Dedifferentiated amniotic fluid mesenchymal stem cell (primary cell): Measurements from ENCODE around the gene OR6Y1.

Experiments
- DNase-seq: peaks from one replicate; pipeline ENCODE4 v3.0.0-alpha.2; 2016; ENCODE audit errors: extremely low spot score

OR6Y1 gene, protein sequence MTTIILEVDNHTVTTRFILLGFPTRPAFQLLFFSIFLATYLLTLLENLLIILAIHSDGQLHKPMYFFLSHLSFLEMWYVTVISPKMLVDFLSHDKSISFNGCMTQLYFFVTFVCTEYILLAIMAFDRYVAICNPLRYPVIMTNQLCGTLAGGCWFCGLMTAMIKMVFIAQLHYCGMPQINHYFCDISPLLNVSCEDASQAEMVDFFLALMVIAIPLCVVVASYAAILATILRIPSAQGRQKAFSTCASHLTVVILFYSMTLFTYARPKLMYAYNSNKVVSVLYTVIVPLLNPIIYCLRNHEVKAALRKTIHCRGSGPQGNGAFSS

DNA sequence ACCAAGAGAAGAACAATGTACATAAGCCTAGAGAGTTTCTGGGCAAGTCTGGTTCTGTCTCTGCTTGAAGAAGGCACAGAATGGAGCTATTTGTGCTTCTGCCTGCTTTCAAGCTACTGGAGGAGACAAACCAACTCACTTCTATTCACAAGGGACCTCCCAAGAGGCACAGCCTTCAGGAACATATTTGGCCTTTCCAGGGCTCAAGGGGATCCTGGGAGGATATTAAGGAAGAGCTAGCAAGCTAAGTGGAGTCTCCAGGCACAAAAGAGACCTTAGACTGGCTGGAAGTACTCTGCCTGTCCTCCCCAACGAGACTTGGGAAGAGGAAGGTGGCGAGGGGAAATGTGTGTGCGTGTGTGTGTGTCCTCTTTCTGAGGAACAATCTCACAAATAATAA, at the start of gene OR6Y1:
OR6Y1 (minus strand) TSS at position 54 of the 400 bp plus-strand sequence. CDS start 6,300 bp downstream, outside the sequence.
- DNase-seq, result no peak

DNA sequence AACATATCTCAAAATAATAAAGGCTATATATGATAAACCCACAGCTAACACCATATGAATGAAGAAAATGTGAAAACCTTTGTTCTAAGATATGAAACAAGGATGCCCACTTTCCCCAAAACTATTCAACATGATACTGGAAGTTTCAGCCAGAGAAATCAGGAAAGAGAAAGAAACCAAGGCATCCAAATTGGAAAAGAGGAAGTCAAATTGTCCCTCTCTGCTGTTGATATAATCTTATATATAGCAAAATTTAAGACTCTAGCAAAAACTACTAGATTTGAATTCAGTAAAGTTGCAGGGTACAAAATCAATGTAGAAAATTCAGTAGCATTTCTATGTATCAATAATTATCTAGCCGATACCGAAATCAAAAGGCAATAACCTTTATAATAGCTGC, 46.5 kb upstream of the OR6Y1 start:
- DNase-seq, result no peak

DNA sequence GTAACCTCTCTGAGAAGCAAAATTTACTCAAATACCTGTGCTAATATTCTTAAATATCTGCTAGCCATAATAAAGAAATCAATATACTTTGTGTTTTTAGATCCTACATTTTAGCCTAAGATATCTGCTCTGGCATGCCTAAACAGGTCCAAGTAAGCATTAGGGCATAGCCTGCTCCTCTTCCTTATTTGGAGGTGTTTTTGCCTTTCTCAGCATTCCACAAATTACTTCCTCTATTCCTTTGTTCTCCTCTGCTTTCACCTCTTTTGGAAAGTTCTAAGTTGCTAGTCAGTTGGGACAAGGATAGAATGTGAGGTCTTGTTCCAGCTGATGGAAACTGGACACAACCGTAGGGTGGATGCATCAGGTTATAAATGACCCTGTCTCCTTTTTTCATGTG, 32.7 kb upstream of the OR6Y1 start:
- no peak for DNase-seq

DNA sequence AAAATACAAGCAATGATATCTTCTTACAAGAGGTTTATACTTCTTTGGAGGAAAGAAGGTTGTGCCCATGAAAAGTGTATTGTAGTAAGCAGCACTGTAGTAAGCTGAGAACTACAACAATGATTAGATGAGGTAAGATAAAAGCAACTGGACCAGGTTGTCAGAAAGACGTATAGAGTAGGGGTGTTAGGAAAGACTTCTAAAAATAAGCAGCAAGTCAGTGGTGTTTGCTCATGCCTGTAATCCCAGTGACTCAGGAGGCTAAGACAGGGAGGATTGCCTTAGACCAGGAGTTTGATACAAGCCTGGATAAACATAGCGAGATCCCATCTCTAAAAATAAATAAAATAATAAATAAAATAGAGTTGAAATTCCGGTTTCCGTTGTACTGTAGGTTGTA, 29.8 kb upstream of the OR6Y1 start:
- no peak for DNase-seq

DNA sequence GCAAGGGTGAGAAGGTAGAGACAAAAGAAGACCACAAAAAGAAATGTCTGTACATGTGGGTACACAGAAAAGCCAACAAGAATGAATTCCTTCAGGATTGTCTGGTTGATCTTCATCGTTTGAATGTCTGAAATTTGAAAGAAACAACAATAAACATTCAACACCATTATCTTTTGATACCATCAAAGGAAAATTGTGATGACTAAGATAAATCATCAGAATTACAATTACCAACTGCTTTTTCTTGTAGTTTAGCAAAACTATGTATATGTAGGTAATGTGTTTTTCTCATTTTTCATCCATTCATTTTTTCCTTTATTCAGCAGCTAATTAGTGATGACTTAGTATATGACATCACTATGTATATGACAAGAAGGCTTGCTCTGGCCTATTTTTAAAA, 25.5 kb upstream of the OR6Y1 start, which contains the start of gene OR10X1:
OR10X1 (minus strand) TSS at position 167 of the 400 bp plus-strand sequence; CDS start at position 167, 0 bp downstream.
- no peak for DNase-seq

DNA sequence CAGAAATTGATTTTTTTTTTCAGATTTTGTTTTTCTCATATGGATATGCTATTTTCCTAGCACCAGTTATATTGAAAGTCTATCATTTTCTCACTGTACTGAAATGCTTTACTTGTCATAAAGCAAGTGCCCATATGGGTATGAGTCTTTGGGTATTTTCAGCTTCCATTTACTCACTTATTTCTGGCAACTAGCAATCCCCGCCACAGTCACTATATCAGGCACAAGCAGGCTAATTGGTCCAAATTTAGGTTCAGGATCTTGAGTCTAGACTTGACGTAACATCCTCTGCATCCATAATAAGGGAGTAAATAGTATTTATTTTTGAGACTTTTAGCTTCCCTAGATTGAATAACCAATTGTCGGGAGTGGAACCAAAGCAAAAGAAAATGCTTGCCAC, 23.4 kb upstream of the OR6Y1 start:
- DNase-seq, result no peak

DNA sequence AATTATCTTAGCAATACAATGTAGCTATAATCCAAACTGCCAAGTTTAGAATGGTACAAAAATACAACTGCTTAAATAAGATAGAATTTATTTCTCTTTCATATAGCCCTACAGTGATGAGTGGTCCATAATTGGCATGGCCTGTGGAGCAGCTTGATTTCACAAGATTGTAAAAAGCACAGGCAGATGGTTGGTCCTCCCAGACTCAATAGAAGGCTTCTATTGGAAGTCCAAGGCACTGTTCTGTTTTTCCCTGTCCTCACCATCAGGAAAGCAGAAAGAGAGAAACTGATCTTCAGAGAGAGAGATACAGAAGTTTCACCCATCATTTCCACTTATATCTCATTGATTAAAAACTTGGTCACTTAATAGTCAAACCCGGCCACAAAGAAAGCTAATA, 18.0 kb upstream of the OR6Y1 start:
- no peak for DNase-seq

DNA sequence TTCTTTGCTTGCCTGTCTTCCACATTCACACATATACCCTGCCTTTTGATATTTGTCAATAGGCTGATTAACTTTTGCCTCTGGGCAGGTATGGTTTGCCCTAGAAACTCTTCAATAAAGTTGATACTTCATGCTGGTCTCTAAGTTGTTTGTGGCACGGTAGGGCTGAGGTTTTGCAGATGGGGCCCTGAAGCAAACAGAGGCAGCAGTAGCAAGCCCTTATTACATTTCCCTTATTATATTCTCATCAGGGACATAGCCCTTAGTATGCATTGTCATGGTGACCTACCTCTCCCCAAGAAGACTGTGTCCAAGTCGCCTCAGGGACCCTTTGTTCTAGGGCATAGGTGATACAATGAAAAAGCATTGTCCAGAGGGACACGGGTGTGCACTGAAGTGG, 16.3 kb upstream of the OR6Y1 start, which contains the start of gene OR6P1:
OR6P1 (minus strand) TSS at position 101 of the 400 bp plus-strand sequence. CDS start 6,976 bp downstream, outside the sequence.
- DNase-seq, result no peak

DNA sequence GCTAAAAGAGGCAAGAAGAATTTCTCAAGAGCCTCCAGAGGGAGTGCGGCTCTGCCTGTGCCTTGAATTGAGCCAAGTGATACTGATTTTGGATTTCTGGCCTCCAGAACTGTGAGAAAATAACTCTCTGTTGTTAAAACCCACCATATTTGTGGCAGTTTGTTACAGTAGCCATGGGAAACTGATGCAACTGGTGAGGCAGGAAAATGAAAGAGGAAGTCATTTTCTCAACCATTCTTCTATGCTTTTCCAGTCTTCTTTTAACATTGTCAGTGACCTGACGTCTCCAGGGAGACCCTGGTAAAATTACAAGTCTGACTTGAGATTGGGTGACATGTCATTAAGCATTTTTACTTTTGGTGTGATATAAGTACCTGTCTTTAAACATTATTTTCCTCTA, 10.4 kb upstream of the OR6Y1 start:
- no peak for DNase-seq

DNA sequence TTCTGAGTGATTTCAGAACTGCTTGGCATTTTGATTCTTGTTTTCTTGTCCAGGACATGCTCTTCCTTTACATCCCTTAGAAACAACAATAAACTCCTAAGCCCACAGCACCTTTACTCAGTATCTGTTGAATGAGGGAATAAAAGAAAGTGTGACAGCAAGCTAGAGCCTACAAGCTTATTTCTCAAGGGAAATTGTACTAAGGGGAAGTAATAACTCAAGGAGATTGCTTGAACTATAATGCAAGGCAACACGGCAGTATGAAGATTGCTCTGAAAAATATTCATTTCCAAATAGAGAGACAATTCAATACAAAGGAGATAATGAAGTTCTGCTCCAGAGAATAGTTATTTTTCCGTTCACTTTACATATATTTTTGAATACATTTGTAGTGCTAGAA, 9.6 kb upstream of the OR6Y1 start:
- DNase-seq, result no peak

DNA sequence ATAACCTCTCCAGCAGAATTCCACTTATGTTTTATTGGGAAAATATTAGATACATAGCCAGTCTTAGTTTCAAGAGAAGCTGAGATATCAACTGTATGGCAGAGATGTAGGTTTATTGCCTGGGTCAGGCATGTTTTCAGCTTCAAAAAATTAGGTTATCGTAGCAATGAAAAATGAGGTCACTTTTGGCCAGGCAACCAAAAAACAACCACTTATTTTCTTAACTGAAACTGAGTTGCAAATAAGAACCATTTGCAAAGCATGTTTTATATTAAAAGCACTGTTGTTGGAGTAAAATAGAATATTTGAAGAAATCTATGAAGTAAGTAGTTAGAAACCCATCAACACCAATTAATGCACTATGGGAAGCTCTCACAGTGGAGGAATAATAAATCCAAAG, 5.5 kb upstream of the OR6Y1 start:
- DNase-seq, result no peak

DNA sequence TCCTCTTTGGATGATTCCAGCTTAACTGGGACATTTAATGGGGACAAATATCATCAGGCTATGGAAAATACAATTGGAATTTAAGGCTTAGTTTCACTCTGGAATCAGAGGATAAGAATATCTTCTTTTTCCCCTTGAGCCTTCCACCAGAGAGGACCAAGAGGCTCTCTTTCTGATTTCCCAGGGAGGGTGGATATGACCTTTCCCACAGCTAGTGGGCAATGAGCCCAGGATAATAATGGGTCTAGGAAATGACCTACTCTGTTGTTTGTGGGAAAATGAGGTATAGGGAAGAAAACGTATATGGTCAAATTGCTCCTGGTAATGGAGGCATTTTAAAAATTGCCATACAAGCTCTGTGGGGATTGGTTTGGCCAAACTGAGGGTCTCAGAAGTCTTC, 1.9 kb downstream of the OR6Y1 start:
- no peak for DNase-seq

DNA sequence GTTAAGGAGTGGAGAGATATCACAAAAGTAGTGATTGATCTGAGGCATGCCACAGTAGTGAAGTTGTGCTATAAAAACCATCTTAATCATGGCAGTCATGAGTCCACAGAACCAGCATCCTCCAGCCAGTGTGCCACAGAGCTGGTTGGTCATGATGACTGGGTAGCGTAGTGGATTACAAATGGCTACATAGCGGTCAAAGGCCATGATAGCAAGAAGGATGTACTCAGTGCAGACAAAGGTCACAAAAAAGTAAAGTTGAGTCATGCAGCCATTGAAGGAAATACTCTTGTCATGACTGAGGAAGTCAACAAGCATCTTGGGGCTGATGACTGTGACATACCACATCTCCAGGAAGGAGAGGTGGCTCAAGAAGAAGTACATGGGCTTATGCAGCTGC, 6.7 kb downstream of the OR6Y1 start:
- DNase-seq, result no peak

DNA sequence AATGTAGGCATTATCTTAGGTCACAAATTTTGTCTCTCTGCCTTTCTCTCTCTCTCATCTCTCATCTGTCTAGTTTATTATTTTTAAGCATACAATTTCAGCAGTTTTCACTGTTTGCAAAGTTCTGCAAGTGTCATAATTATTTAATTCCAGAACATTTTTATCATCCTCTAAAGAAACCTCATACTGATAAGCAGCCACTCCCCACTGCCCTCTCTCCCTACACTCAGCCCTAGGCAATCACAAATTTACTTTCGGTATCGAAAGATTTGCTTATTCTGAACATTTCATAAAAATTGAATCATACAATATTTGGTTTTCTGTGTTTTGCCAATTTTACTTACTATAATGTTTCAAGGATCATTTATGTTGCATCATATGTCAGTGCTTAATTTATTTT, 16.6 kb downstream of the OR6Y1 start:
- no peak for DNase-seq

DNA sequence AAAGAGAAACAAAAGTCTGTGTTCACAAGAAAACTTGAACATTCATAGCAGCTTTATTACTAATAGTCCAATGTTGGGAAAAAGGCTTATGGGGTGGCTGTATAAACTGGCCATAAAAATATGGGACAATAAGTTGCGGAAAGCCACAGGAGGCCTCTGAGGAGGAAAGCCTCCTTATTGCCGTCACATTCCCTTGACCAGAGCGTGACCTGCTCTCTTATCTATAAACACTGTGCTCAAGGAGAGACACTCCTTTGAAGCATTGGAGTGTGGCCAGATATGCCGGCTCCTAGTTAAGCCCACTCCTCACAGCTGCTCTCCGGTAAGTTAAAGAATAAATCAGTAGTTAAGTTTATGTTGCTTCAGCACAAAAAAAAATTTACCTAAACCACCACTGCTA, 19.7 kb downstream of the OR6Y1 start:
- no peak for DNase-seq

DNA sequence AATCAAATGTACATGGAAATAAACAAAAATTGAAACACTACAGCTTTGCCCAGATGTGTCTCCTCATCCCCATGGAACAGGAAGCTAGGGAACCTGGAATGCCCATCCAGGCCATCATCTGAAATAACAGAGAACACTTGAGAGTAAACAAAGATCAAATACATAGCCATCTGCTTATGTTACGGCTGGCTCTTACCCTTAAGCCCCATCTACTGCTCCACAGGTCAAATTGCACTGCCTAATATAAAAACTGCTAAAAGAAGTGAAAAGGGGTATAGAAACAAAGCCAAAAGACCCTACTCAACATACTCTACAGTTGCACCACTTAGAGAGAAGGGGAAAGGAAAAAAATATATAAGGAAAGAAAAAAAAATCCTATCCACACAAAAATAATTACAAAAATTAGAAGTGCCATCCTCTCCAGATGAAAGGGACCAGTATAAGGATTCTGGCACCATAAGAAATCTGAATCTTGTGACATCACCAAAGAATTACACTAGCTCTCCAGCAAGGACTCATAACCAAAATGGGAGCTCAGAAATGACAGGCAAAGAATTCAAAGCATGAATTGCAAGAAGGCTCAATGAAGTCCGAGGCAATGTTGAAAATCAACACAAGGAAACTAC, 26.9 kb downstream of the OR6Y1 start:
- no peak for DNase-seq

DNA sequence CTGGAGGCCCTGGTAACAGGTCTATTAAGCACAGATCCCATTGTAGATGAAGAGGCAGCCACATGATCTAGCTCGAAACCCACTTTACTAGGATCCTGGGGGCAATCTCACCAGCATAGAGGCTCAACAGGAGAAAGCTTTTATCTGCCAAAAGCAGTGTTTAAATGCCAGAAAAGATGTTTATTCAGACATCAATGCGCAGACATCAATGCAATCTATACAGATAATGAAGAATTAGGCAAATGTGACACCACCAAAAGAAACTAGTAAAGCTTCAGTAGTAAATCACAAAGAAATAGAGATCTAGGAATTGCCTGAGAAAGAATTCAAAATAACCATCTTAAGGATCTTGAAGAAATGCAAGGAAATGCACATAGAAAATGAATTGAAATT, 32.5 kb downstream of the OR6Y1 start:
- no peak for DNase-seq

DNA sequence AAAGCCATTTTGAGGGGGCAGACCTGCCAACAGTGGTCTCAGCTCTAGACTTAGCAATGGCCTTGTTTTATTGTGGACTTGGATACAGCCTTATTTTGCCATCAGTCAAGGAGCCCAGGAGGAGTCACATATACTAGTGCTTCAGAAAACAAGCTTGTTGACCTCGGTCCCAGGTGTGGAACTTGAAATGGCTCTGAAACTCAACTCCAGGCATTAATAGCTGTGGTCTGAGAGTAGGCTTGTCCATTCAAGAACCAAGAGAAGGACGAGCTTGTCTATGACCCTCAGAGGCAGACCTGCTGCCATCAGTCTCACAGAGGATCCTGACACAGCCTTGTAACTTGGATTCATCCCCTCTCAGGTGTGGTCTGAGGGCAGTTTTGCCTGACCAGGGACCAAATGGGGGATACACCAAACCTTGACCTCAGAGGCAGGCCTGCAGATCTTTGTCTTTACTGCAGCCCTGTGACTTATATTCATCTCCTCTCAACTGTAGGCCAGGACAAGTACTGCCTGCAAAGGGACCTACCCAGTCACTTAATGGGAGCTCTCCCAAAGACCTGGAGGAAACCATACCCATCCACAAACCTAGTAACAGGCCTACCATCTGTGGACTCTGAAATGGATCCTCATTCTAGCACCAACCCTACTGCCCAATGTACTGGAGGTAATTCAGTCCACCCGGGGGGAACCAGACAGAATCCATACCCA, 33.1 kb downstream of the OR6Y1 start:
- no peak for DNase-seq

DNA sequence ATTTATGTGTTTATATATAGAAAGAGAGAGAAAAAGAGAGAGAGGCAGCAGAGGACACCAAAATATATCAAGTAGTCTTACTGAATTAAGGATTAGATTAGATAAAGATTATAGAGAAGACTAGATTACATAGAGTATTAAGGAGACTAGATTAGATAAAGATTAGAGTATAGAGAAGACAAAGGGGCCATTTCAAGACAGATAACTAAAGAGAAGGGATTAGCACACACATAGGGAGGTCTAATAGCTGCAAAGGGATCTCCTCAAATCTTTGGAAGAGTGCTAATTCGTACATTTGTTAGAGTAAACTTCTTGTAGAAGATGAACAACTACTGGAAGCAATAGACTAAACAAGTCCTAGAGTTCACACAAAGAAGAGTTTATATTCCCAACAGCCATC, 34.2 kb downstream of the OR6Y1 start:
- DNase-seq, result no peak

DNA sequence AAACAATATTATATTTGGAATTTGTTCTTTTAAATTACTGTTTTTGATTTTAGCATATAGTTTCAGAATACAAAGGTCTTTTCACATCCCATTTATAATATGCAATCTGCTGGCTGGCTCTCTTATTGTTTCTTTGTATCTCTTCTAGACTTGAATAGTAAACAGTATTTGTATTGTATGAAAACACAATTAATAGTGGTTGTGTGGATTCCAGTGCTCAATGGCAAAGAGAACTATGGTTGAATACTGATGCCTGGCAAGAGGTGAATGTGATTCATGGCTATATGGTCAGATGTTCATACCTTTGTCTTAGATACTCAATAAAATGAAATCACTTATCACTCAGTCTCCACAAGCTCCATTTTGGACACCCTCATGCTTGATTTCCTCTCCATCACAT, 37.2 kb downstream of the OR6Y1 start:
- no peak for DNase-seq

DNA sequence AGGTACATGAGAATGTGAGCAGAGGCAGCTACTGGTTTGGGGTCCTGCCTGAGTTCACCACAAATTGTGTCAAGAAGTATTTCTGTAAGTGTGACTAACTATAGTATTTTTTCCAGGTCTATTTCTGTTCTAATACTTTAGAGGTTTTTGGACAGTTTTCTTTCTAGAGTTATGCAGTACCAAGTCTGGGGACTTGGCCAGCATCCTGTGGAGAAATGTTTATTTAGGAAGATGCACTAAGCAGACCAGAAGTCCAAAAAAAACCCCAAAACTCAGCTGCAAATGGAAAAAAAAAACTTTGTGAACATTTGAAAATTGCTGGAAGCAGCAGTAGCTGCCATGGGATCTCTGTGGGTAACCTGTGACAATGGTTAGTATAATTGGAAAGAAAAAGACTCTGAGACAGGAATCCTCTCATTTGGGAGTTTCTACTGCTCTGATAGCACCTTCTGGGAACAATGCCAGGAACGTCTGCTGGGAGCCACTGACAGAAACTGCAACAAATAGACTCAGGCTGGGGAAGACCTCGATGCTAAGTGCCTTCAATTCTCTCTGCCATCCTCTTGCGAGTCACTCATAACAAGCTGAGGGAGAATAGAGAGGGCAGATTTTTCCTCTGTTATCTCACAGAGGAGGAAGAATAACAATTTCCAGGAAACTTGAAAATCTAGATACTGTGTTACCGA, 44.6 kb downstream of the OR6Y1 start:
- DNase-seq, result no peak

DNA sequence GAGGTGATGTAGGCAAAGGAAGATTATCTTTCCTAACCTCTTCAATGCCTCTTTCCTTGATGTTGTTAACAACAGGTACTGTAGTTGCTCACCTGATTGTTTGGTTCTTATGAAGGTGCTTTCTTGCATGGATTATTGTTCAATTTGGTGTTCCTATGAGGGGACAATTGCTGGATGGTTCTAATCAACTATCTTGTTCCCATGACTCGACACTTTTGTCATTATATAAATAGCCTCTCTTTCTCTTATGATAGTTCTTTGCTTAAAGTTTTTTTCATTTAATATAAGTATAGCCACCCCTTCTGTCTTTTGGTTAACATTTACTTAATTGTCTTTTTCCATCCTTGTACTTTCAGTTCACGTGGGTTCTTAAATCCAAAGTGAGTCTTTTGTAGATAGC, 46.7 kb downstream of the OR6Y1 start:
- DNase-seq, result no peak
